Glomerular visceral epithelial cell (primary cell): ENCODE measurements around the gene PDCD1LG2.

ENCODE experiments used
- DNase-seq: peaks from one replicate; pipeline ENCODE4 v3.0.0-alpha.2; 2016; ENCODE audit errors: extremely low spot score

PDCD1LG2 gene

DNA sequence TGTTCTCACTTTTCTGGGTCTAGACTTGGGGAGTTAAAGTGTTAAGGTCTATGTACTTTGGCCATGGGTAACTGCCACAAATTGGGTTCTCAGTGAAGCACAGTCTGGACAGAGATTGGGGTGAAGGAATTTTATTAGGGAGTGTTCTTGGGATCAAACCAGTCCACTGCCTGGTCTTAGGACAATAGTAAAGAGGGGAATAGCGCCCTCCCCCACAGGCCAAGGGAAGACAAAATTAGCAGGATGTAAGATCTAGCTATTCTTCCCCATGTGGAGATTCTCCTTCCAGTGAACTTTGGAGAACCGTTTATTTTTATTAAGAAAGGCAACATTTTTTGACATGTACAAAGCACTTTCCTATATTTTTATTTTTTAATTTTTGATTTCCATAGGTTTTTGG lies 100.2 kb downstream of the PDCD1LG2 start:
- no peak for DNase-seq

DNA sequence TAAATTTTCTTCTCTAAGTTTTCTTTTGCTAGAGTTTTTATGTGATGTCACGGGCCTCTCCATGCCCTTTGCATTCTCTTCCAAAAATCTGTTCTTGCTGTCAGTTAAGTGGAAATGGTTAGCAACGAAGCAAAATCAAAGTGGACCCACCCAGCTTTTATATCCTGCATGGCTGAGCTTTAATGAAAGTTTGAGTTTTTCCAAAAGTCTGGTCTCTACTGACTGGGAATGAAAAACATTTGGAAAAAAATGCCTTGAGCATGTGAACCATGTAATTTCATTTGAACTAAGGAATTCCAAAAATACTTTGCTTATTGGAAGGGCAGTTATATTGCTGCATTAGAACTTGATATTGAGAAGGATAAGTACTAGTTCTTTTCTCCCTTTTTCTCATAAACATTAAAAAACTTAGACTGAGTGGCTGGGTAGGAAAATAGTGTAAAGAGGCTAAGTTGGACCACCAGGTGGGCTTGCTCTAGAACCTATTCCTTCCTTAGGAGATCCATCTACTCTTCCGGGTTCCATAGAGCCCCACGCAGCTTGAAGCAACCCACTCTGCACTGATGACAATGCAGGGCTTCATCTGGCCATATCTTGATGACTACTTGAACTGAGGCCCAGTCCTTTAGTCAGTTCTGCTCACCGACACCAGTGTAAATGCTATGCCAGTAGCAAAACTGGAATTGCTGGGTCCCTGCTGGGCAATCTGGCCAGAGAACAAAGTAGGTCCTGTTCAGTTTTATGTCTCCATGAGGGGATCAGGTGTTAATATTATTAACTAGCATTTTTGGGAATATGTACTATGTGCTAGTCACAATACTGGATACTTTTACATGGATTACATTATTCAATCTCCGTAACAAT lies 101.2 kb downstream of the PDCD1LG2 start:
- no peak for DNase-seq

DNA sequence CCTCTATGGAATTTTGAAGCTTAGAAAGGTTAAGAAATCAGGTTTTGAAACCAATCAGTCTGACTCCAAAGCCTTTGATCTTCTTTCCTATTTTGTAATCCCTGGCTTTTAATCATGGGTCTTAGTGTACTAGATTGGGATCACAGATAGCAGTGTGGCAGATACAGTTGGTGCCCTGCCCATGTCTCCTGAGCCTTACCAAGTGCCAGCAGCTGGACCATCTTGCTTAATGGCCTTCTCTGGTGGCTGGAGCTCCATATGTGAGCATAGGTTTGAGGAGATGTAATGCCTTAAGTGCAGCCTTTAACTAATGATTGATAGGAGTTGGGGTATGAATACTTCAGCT lies 101.8 kb downstream of the PDCD1LG2 start:
- no peak for DNase-seq

DNA sequence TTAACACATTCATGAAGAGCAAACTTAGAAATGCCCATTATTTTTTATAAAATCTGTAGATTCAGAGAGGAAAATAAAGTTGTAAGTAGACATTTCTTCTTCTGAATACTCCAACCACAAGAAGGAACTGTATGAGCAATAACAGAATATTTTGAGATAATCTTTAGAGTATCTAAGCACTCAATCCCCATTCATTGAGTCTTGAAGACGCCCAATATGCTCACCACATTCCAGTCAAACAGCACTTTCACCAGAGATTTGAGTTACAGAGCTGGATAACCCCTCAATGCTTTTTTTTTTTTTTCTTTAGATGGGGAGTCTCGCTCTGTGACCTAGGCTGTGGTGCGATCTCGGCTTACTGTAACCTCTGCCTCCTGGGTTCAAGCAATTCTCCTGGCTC lies 103.9 kb downstream of the PDCD1LG2 start:
- no peak for DNase-seq

DNA sequence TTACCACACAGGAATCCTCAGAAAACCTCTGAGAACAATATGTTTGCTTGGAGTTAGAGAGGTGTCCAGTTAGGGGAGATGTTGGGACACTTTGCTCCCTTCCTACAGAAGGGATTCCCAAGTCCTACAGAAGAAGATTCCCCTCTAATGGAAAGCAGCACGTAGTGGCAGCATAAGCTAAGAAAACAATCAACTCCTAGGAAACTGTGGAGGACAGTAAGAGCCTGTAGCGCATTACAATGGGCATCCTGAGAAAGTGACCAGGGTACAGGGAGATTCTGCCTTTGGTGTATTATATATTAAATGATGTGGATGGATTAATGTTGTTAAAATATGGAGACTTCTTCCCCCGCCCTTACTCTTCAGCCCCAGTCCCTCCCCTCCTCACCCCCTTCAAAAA lies 104.7 kb downstream of the PDCD1LG2 start:
- DNase-seq = no peak

DNA sequence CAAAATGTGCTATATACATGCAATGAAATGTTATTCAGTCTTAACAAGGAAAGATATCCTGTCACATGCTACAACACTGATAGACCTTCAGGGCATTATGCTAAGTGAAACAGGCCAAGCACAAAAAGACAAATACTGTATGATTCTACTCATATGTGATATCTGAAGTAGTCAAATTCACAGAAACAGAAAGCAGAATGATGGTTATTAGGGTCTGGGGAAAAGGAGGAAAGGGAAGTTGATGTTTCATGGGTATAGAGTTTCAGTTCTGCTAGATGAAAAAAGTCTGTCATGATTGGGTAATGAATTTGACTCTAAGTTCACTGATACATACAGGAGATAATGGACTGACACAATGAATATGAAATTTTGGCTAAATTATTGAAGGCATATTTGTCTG lies 107.4 kb downstream of the PDCD1LG2 start:
- no peak for DNase-seq

DNA sequence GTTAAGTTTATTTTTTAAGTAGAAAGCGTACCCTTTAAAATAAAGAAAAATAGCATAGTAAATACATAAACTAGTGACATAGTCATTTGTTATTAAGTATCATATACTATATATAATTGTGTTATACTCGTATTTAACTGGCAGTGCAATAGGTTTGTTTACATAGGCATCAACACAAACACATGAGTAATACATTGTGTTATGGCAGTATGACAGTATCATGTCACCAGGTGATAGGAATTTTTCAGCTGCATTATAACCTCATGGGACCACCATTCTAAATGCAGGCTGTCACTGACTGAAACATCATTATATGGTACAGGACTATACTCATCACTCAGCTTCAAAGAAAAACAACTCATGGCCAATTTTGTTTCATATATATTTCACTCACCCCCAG lies 110.2 kb downstream of the PDCD1LG2 start:
- DNase-seq = no peak
